ENCODE measurements around the gene CDH26. TPM values are rescaled to one million over a fixed set of nuclear protein-coding genes. Genes with fewer than 3 reads are reported as not detected.

The CDH26 gene
- total and polyA plus RNA-seq, 2 of the 13 experiments (the other 11 are each of a cell fraction or from before 2014, with no cell fraction given), result 0.40 to 1.1 TPM

- no peak for TF ChIP-seq THAP9 (CRISPR knock-in tag; IDR thresholded peaks at IDR 0.05; ENCODE audit: borderline replicate concordance)
- TF ChIP-seq ZHX1 (CRISPR knock-in tag; IDR thresholded peaks at IDR 0.05; ENCODE audit: low read depth), result no peak
- no peak for TF ChIP-seq CBFB (CRISPR knock-in tag; IDR thresholded peaks at IDR 0.05)
- TF ChIP-seq SMAD9 (CRISPR knock-in tag; IDR thresholded peaks at IDR 0.05), result no peak
- no peak for TF ChIP-seq ZNF572 (CRISPR knock-in tag; IDR thresholded peaks at IDR 0.05)
- TF ChIP-seq ERF (CRISPR knock-in tag; IDR thresholded peaks at IDR 0.05), result 0 out of 2 replicates have a peak, but pooled peaks have one; percentile 1
- TF ChIP-seq MIER3 (CRISPR knock-in tag; IDR thresholded peaks at IDR 0.05; ENCODE audit: borderline replicate concordance), result no peak; the same call in 1 of the 2 replicates
- TF ChIP-seq FOXA1 (IDR thresholded peaks at IDR 0.05), result no peak
- TF ChIP-seq FOXA1 (CRISPR knock-in tag; IDR thresholded peaks at IDR 0.05), result no peak
- TF ChIP-seq HOXA5 (CRISPR knock-in tag; IDR thresholded peaks at IDR 0.05), result no peak
- TF ChIP-seq HMGXB4 (CRISPR knock-in tag; IDR thresholded peaks at IDR 0.05; ENCODE audit: borderline replicate concordance in 1 of 2, low read depth in 1 of 2), result no peak
- TF ChIP-seq ZNF75D (CRISPR knock-in tag; IDR thresholded peaks at IDR 0.05; ENCODE audit: borderline replicate concordance), result no peak
Measured at GRCh38 chr20:59940956-59941294, 17.3 kb upstream of the CDH26 start (continued).

Measured in HepG2 (cell line).